D721Med (cell line): ENCODE measurements around the gene TMEM139.

ENCODE experiments used
- DNase-seq: peaks from one replicate; pipeline ENCODE4 v3.0.0; 2011; ENCODE audit warnings: low spot score; ENCODE audit not compliant: insufficient read length
- FAIRE-seq: peaks from 2 replicates; lab custom pipeline; 2011; peaks lifted over from hg19 to GRCh38; lab: Jason Lieb, UNC
- TF ChIP-seq, protein P1 (sequence below): IDR thresholded peaks from 2 replicates; pipeline ENCODE4 v1.5.1; 2012; ENCODE audit warnings: mild to moderate bottlenecking, control low read depth; ENCODE audit not compliant: insufficient read depth; ENCODE audit errors: missing control alignments

TMEM139 gene

DNA sequence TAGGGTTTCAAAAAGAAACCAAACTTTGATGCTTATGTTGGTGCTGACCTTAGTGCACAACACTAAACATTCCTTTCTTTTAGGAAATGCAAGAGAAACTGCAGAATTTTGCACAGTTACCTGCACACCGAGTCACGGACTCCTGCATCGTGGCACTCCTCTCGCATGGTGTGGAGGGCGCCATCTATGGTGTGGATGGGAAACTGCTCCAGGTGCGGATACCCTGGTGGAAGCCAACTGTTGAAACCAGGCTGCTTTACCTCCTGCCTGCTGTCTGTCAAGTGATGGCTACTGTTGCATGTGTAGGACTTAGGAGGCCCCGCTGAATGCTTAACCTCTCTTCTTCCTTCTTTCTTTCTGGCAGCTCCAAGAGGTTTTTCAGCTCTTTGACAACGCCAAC is 15.1 kb downstream of the TMEM139 start:
- no peak for DNase-seq
- TF ChIP-seq, protein P1, sequence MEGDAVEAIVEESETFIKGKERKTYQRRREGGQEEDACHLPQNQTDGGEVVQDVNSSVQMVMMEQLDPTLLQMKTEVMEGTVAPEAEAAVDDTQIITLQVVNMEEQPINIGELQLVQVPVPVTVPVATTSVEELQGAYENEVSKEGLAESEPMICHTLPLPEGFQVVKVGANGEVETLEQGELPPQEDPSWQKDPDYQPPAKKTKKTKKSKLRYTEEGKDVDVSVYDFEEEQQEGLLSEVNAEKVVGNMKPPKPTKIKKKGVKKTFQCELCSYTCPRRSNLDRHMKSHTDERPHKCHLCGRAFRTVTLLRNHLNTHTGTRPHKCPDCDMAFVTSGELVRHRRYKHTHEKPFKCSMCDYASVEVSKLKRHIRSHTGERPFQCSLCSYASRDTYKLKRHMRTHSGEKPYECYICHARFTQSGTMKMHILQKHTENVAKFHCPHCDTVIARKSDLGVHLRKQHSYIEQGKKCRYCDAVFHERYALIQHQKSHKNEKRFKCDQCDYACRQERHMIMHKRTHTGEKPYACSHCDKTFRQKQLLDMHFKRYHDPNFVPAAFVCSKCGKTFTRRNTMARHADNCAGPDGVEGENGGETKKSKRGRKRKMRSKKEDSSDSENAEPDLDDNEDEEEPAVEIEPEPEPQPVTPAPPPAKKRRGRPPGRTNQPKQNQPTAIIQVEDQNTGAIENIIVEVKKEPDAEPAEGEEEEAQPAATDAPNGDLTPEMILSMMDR, result peak; percentile 72
- FAIRE-seq, result no peak

GRCh38 chr7:143300959-143301935 is 16.5 kb downstream of the TMEM139 start:
- FAIRE-seq, result no peak
- no peak for DNase-seq
- TF ChIP-seq, protein P1, result no peak

GRCh38 chr7:143303733-143304132 is 19.0 kb downstream of the TMEM139 start:
- no peak for FAIRE-seq
- TF ChIP-seq, protein P1, result no peak
- DNase-seq, result no peak

- TF ChIP-seq, protein P1, result no peak
- FAIRE-seq, result no peak
- DNase-seq, result no peak
These were observed 20.2 kb downstream of the TMEM139 start for GRCh38 chr7:143304938-143305337.

DNA sequence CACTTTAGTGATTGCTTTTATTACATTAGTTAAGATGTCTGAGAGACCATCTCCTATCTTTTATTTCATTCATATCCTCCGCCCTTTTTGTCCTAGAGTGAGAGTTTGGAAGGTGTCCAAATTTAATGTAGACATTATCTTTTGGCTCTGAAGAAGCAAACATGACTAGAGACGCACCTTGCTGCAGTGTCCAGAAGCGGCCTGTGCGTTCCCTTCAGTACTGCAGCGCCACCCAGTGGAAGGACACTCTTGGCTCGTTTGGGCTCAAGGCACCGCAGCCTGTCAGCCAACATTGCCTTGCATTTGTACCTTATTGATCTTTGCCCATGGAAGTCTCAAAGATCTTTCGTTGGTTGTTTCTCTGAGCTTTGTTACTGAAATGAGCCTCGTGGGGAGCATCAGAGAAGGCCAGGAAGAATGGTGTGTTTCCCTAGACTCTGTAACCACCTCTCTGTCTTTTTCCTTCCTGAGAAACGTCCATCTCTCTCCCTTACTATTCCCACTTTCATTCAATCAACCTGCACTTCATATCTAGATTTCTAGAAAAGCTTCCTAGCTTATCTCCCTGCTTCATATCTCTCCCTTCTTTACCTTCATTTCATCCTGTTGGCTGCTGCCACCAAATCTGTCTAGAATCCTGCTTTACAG is 20.8 kb downstream of the TMEM139 start:
- TF ChIP-seq, protein P1, result peak; percentile 63
- FAIRE-seq (no peak), DNase-seq (no peak)

DNA sequence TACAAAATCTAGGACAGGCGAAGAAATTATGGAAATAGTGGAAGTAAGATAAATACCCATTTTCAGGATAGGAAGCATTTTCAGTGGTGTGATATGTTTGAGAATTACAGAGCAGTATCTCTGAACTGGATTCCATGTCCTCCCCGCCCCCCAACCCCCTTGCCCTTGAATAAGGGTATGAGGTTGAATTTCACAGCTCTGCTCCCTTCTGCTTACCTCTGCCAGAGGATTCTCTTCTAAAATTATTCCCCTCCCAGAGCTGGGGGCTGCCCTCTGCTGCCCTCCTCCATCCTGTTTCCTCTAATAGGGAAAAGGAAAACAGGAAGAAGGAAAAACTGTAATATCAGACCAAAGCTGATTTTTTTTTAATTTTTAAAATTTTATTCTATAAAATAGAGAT is 23.9 kb downstream of the TMEM139 start:
- no peak for FAIRE-seq
- no peak for DNase-seq
- TF ChIP-seq, protein P1, result no peak

GRCh38 chr7:143314127-143314526 is 29.4 kb downstream of the TMEM139 start:
- DNase-seq, result no peak
- no peak for FAIRE-seq
- TF ChIP-seq, protein P1, result no peak
